DMS79 treated with DMSO at 0.1 percent for 48 hours (cell line): ENCODE measurements around the gene RNF19B.
"Not testable (repeated sequence)": the region's sequence is repeated elsewhere in the genome, so short reads cannot be mapped to it uniquely, and the experiment has no call there.

Experiments
- DNase-seq: peaks from one replicate; lab custom pipeline; 2025; lab: John Stamatoyannopoulos, UW

RNF19B gene

DNA sequence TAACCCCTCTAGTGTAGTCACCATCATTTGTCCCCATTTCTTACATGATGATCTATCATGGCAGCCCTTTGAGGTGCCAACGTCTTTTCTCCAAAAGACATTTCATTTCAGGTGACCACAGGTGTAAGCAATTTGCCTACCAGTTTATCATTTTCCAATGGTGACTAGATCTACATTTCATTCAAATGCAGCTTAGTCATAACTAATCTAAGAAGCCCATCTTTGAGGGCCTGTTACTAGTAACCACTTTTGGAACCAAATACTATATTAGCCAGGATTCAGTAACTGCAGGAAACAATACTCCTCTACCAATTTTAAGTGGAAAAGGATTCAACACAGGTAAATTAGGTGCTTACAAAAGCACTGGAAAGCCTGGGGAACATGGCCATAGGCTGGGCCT, 32.8 kb downstream of the RNF19B start:
- DNase-seq: no peak

DNA sequence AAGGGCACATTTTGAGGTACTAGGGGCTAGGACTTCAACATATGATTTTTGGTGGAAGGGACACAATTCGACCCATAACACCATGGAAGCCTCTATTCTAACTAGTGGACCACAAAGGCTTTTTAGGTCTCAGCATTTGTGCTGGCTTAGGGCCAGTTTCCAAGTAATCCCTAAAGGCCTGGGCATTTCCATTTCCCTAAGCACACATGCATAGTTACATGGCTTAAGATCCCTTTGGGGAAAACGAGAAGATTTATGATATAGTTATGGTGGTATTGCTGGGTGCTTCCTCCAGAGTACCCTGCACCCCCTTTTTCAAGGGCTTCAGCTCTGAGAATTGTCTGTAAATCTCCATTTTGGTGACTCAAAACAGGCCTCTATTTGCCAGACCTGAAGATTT, 35.2 kb downstream of the RNF19B start:
- DNase-seq: no peak

DNA sequence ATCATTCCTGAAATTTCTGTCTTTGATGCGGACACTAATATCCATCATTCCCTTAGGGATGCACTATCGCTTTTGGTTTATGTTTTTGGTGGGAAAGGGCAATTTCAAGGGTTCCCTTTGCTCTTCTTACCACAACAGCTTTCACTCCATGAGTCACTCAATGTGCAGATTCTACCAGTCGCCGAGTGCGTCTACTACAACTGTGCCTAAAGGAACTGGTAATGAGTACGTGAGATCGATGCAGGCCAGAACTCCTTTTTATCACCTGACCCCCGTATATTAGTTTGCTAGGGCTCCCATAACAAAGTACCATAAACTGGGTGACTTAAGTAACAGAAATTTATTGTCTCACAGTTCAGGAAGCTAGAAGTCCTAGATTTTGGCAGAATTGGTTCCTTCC, 35.9 kb downstream of the RNF19B start:
- no peak for DNase-seq

DNA sequence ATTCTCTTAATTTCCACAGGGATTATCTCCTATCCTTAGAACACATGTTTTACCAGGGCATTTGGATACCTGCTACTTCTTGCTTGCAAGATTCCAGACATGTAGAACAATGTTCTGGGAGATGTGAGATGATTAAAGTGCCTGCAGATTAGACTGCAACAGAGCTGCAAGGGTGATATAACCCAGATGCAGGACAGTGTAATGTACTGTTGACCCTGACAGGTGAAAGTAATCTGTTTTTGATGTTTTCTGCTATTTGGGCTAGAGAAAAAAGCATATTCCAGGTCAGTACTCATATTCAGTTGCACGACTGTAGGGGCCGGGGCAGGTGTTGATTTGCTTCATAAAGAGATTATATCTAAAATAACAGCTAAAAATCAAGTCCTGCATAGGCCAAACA, 36.3 kb downstream of the RNF19B start:
- DNase-seq: no peak

DNA sequence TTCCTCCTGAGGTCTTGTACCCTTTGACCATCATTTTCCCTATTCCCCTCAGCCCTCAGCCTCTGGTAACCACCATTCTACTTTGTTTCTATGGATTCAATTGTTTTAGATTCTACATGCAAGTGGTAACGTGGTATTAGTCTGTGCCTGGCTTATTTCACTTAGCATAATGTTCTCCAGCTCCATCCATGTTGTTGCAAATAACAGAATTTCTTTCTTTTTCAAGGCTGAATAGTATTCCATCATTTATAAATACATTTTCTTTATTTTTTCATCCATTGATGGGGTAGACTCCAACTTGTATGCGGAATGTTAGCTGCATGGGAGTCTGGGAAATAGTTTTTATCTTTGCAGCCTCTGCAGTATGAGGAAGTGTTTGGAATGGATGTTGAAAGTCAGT, 37.2 kb downstream of the RNF19B start:
- DNase-seq: no peak

DNA sequence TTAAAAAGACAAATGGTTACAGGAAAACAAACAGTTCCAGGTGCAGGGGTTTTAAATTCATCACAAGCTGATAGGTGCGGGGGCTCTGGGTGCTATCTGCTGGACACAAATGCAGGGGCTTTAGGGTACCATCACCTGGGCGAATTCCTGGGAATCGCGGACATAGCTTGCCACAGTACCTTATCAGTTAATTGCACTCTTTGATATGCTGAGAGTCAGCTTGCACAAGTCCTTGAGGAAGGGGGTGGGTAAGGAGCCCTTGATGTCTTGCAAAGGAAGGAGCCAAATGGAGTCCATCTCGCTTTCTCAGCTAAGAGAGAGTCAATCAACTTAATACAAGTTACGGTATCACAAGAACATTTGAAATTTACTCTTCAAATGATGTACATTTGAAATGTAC, 38.0 kb downstream of the RNF19B start:
- no peak for DNase-seq

DNA sequence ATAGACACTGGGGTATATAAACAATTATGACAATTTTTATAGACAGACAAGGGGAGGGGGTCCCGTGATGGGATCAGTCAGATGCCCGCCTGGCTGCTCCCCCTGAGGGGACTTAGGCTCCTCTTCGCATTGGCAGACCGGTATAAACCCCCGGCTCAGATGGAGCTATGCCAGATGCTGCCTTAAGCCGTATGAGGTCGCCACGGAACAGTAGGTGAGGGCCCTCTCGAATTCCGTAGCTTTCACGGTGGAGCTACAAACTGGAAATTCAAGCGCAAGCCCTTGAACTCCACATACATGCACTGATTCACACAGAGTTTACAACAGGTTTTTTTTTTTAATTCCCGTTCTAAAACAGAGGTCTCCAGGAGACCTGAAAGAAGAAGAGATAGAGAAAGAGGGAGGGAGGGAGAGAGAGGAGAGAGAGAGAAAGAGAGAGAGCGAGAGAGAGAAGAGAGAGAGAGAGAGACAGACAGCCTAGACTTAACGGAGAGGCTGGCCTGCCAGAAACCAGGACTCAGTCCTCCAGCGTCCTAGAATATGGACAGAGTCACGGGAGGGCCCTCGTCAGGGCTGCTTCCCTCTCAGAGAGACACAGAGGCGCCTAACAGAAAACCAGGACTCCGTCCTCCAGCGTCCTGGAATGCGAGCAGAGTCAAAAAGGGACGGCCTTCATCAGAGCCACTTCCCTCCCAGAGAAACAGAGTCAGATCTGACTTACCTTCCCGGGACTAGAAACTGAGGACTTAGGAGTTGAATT, 39.0 kb downstream of the RNF19B start:
- DNase-seq: peak; percentile 74

DNA sequence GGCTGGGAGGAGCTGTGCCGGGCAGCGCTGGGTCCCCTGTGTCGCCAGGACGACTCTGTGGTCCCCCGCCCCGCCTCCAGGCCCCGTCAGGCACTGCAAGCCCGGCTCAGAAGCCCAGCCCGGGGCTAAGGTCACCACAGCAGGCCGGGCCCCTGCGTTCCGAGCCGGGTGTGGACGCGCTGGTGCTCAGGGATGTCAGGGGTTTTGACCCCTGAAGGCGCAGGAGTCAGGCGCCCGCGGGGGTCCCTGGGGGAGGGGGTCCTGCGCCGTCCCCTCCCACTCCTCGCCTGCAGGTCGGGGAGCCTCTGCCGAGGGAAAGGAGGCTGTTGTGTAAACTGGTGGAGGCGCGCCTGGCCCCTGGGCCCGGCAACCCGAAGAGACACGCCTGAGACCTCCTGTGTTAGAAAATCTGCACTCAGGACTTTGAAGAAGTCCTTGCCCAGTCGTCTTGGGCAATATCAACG, 39.7 kb downstream of the RNF19B start:
- DNase-seq: no peak

DNA sequence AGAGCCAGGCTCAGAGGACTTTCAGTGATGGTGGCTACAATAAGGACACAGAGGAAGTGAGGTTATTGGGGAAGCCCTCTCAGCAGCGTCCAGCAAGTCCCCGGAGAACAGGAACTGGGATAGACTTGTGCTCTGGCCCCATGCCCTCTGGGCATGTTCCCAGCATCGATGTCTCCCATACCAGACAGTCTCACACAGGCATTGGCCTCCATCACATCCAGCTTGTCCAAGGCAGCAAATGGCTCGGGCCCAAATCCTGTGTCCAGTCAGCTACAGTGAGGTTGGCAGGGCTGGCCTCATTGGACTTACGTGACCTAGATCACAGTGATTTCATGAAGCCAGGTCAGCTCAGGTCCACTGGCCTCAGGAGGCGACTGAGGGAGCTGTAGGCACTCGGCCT, 43.8 kb downstream of the RNF19B start:
- no peak for DNase-seq

DNA sequence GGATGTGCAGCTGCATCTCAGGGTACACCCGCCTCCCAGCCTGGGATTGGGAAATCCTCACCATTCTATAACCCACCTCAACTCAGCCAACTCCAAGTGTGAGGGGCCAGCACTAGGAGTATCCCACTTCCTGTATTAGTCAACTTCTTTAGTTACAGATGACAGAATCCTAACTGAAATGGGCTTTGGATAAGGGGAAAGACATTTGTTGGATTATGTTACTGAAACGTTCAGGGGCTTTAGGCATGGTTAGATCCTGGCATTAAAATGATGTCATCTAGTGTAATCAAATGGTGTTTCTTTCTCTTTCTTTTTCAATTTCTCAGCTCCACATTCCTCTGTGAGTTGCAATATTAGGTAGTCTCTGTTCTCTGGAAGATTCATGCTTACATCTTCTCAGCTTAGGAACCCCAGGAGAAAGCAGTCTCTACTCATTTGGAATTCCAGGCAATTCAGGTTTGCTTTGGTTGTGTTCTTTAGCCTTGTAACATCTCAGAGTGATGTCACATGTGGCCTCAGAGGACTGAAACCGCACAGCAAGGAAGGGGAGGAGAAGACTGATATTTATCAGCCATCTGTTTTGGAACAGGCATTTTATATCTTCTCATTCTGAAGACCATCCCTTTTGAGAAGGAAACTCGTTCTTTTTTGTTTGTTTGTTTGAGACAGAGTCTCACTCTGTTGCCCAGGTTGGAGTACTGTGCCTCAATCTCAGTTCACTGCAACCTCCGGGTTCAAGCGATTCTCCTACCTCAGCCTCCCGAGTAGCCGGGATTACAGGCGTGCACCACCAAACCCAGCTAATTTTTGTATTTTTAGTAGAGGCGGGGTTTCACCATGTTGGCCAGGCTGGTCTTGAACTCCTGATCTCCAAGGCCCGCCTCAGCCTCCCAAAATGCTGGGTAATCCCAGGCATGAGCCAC, 44.5 kb downstream of the RNF19B start:
- no peak for DNase-seq

DNA sequence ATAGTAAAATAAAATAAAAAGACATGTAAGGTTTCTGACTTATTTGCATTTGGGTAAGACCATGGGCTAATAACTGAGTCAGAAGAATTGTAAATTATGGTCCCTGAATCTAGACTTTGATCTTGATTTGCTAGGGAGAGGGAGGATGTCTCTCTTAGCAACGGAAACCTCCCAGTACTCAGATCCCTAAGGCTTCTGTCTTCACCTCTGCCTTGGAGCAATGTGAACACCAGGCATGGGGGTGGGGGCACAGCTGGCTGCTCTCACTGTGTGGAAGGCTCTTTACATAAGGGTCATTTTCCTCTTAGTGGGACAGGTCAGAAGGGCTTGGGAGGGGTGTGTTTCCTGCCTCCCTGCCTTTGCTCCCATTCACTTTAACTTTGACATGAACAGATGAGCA, 46.4 kb downstream of the RNF19B start:
- no peak for DNase-seq

DNA sequence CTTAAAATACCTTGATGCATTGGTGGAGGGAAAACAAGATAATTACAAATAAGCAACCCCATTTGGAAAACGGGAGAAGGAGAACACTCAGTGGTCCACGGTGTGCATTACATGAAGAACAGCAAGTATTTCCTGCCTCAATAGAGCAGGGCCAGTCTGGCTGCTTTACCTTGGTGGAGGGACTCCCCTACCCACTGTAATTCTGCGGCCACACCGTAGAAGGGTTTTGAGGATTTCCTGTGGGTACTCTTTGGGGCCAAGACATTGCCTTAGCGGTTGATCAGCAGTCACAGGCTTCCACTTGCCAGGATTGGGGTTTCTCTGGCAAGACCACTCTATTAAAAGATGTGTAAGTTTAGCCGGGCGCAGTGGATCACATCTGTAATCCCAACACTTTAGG, 47.1 kb downstream of the RNF19B start:
- no peak for DNase-seq

DNA sequence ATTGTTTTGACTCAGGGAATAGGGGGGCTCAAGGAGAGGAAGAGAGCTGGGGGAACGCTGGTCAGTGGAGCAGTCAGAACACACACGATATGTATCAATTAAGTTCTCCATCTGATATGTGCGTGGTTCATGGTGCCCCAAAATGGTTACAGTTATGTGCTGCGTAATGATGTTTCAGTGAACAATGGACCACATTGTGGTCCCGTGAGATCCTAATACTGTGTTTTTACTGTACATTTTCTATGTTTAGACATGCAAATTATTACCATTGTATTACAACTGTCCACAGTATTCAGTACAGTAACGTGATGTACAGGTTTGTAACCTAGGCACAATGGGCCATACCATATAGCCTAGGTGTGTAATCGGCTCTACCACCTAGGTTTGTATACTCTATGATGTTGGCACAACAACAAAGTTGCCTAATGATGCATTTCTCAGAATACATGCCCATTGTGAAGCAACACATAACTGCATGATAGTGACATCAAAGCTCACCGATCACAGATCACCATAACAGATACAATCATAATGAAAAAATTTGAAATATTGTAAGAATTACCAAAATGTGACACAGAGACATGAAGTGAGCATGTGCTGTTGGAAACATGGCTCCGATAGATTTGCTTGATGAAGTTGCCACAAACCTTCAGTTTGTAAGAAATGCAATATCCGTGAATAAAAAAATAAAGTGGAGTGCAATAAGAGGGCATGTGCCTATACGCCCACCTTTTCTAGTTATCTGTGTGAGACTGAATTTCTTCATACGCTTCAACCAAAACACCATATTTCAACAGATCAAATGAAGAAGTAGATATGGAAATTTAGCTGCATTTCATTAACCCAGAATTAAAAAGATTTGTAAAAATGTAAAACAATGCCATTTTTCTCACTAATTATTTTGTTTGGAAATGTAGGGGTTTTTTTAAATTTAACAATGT, 48.6 kb downstream of the RNF19B start:
- no peak for DNase-seq

DNA sequence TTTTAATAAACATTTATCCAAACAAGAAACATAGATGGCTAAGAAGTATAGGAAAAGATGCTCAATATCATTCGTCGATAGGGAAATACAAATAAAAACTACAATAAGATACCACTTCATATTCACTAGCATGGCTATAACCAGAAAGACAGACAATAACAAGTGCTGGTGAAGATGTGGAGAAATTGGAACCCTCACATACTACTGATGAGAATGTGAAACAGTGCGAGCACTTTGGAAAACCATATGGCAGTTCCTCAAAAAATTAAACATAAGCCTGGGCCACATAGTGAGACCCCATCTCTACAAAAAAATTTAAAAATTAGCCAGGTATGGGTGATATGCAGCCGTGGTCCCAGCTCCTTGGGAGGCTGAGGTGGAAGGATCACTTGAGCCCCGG, 54.3 kb downstream of the RNF19B start:
- no peak for DNase-seq

DNA sequence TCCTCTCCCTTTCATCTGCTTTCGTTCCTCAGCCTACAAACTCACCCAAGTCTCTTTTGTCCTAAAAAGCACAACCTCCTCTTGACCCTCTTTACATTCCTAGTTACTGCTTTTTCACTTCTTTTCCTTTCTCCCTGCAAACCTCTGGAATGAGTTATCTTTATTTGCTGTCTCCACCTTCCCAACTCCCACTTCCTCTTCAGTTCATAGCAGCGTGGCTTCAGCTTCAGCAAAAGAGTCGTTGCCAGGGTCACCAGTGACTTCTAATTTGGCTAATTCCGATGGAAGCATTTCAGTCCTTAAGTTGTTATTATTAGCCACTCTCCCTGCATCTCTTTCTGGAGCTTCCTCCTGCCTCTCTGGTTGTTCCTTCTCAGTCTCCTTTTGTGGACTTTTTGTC, 57.2 kb downstream of the RNF19B start:
- DNase-seq: no peak

DNA sequence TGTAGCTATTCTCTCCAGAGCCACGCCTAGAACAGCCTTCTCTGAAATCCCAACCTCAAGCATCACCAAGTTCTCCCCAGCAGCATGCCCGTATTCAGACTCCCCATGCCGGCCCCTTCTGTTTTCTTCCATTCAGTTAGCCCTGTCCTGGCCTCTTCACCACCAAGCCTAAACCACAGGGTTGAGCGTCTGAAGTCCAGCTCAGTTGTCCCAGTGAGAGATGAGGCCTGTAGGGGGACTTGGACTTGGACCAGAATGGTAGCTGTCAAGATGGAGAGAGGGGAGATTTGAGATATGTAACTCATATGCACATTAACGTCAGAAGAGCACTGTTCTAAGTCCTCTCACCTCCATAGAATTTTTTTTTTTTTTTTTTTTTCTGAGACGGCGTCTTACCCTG, 58.0 kb downstream of the RNF19B start:
- no peak for DNase-seq

DNA sequence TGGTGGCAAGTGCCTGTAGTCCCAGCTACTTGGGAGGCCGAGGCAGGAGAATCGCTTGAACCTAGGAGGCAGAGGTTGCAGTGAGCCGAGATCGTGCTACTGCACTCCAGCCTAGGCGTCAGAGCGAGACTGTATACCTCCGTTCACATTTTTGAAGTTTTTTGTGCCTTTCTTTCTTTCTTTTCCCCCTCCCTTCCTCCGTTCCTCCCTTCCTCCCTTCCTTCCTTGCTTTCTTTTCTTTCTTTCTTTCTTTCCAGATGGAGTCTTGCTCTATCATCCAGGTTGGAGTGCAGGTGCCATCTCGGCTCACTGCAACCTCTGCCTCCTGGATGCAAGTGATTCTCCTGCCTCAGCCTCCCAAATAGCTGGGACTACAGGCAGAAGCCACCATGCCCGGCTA, 59.0 kb downstream of the RNF19B start:
- not testable (repeated sequence) for DNase-seq

DNA sequence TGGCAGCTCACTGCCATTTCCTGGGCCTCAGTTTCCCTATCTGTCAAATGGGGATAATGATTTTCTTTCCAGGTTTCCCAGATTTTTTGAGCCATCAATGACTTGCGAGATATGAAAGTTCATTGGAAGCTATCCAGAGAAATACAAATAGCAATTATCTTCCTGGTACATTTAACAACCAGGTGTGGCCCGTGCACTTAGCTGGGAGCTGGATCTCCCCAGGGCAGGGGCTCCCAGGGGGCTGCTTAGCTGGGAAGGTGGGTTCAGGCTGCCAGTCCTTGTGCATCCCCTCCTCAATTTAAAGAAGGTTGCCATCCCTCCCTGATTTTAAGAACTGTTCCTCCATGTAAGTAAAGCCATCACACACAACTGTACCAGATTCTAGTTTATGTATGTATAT, 59.8 kb downstream of the RNF19B start:
- DNase-seq: no peak

DNA sequence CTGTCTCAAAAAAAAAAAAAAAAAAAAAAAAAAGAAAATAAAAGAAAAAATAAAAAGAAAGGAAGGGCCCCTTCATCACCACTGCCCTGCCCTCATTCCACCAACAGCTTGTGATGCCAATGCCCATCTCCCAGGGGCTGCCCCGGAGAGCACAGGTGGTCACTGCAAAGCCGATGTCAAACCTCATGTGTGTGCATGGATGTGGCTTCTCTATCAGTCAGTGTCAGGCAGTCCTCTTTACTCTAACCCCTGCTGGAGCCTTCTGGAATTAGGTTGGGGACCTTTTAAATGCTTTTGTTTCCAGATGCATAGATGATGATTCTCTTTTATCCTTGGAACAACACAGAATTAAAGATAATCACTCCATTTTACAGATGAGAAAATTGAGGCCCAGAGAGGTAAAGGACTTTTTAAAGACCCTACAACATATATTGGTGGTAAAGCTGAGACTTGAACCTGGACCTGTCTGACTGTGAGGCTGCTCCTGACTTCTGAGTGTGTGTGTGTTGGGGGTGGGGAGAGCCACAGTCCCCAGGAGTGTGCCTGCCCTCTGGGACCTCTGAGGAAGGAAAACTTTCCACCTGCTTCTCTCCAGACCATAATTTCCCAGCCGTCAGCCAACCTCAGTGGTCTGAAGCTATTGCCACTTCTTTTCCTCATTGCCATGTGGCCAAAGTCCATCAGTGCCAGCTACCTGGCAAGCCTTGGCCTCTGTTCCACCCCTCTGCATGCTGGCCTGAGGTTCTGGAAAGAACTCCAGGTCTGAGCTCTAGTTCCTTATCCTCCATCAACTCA, 60.4 kb downstream of the RNF19B start:
- DNase-seq: no peak

DNA sequence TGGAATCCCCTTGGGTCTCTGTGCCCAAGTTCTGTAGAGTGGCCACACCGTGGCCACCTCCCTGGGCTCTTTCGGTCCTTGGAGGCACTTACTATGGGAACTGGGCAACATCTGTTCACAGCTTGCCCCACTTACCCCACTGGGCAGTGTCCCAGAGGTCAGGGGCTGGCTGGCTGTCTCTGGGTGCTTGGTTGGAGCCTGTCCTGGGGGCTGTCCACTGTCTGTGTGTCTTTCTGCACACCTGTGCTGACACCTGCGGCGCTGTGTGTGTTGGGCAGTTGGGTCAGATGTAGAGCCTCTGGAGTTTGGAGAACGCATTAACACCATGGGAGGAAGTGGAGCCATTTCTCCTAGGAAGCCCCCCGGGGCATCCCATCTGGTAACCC, 62.1 kb downstream of the RNF19B start:
- no peak for DNase-seq

DNA sequence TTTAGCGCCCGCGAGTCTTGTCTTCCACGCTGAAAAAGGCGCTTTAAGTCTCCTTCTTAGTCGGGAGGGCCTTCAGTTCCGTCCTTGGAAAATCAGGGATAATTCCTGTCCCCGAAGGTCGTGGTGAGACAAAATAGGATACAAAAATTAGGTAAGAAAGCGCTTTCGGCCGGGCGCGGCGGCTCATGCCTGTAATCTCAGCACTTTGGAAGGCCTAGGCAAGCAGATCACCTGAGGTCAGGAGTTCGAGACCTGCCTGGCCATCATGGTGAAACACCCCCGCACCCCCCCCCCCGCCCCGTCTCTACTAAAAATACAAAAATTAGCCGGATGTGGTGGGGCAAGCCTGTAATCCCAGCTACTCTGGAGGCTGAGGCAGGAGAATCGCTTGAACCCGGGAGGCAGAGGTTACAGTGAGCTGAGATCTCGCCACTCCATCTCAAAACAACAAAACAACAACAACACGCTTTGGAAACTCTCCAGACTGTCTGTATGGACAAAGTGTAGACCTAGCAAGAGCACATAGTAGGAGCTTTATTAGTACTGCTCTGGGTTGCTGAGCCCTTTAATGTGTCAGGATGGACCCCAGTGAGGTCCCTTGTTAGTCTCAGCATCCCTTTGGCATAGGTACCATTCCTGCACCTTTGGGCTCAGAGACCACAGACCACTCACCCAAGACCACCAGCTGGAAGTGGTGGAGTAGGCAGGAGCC, 62.6 kb downstream of the RNF19B start:
- no peak for DNase-seq
